HTERT RPE-1 (cell line): ENCODE data around the gene RBM45.

Source experiments
- in situ Hi-C: fragments of 300-500 bp; cut with MboI; formaldehyde crosslinking; loops from 4 replicates; pipeline ENCODE4 v1.14.3; 2020; ENCODE audit warnings: low sequenced_read_pairs

The RBM45 gene

GRCh38 chr2:178157574-178157973, 45.3 kb downstream of the RBM45 start:
- in situ Hi-C loops: no loop called here

GRCh38 chr2:178159966-178160365, 47.7 kb downstream of the RBM45 start:
- in situ Hi-C loops: no loop called here

- in situ Hi-C loops: no loop called here
Observed at GRCh38 chr2:178160601-178161000, 48.4 kb downstream of the RBM45 start.

- in situ Hi-C loops: no loop called here
Observed at GRCh38 chr2:178163395-178163794, 51.2 kb downstream of the RBM45 start.

- in situ Hi-C loops: no loop called here
Observed at GRCh38 chr2:178163911-178164310, 51.7 kb downstream of the RBM45 start.

- in situ Hi-C loops: no loop called here
Observed at GRCh38 chr2:178173657-178174056, 61.4 kb downstream of the RBM45 start.

GRCh38 chr2:178177066-178177679, 64.9 kb downstream of the RBM45 start:
- in situ Hi-C loops: no loop called here
